HG03442 (cell line): Measurements from ENCODE around the gene WDR19.
"Not testable (repeated sequence)": the region's sequence is repeated elsewhere in the genome, so short reads cannot be mapped to it uniquely, and the experiment has no call there.

ENCODE experiments used
- ATAC-seq: cut with Tn5 transposase; IDR thresholded peaks from one replicate; pipeline ENCODE4 v1.9.1; 2021; ENCODE audit warnings: mild to moderate bottlenecking, moderate library complexity; ENCODE audit not compliant: unreplicated experiment

The WDR19 gene

DNA sequence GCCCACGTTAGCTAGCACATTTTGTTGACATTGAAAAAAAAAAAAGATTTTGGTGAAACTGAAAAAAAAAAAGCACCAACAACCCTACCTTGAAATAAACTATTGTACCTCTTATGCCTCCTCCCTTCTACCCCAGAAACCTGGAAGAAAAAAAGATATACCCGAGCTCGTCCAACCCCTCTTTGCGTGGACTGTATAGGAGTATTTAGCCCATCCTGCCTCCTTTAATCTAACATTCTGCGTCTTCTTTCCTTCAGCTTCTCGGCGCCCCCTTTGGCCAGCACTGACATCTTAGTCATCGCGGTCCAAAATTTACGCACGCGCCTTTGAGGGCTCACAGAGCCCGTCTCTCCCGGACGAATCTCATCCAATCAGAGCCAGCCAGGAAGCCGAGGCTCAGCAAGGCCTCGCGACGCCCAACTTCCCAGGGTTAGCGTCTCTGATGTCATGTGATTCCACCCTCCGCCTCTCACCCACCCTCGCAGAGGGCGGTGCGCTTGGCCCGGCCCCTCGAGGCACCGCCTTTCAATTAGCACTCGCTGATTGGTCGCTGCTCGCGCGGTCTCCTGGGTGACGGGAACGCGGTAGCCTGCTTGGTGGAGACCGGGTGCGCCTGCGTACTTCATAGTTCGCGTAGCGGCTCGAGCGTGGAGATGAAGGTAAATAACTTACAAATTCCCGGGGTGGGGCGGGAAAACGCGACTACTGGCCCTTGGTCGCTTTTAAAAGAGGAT lies at the start of gene WDR19:
Gene WDR19, plus strand, starts transcription at position 625 of the 734 bp plus-strand sequence. Its CDS starts 29 bp downstream, at position 654.
- peak; percentile 97 for ATAC-seq

DNA sequence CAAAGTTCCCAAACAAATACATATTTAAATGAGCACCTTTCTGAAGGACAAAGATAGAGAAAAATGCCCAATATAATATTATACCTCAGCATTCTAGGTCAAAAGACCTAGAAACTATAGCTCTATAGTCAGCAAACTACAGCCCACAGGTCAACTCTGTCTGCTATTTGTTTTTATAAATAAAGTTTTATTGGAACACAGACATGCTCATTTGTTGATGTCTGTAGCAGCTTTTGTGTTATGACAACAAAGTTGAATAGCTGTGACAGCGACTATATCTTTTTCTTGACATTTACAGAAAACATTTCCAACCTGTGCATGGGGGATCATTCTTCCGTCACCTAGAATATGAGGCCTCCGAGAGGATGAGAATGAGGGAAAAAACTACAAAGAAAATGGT lies 48.7 kb upstream of the WDR19 start:
- no peak for ATAC-seq

DNA sequence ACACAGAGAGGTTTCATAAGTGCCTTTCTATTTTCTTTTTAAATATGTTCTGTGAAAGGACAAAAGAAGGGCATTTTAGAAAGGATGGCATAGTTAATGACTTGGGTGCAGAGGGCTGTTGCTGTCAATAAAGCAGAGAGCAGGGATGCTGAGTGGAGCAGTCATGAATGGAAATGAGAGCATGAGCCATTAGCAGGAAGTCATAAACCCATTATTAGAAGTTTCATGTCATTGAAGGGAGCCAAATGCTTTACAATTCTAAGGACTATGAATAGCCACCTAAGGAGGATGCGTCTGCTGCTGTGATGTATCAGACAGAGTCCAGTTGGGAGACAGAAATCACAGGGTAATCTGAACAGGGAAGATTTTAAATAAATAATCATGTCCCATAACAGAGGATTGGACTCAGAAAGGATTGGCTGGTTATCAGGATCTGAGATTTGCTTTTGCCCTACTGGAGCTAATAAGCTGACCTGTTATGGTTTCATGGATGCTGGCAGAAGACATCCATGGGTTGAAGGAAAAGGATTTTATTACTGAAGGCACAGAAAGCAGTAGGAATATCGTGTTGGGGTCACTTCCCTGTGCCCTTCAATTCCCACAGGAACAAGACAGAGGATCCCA lies 47.5 kb upstream of the WDR19 start:
- ATAC-seq: no peak

DNA sequence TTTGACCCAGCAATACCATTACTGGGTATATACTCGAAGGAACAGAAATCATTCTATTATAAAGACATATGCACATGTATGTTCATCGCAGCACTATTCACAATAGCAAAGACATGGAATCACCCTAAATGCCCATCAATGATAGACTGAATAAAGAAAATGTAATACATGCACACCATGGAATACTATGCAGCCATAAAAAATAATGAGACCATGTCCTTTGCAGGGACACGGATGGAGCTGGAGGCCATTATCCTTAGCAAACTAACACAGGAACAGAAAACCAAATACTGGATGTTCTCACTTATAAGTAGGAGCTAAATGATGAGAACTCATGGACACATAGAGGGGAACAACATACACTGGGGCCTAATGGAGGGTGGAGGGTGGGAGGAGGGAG lies 44.1 kb upstream of the WDR19 start:
- ATAC-seq: not testable (repeated sequence)

DNA sequence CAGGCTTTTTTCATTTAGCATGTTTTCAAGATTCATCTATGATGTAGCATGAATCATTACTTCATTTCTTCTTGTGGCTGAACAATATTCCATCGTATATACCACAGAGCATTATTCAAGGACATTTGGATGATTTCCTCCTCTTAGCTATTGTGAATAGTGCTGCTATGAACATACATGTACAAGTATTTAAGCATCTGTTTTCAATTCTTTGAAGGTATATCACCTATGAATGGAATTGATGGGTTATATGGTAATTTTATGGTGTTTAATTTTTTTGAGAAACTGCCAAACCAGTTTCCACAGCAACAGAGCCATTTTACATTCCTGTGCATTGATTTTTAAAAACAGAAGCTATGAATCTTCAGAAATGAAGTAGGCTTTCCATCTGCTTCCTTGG lies 36.1 kb upstream of the WDR19 start:
- no peak for ATAC-seq

DNA sequence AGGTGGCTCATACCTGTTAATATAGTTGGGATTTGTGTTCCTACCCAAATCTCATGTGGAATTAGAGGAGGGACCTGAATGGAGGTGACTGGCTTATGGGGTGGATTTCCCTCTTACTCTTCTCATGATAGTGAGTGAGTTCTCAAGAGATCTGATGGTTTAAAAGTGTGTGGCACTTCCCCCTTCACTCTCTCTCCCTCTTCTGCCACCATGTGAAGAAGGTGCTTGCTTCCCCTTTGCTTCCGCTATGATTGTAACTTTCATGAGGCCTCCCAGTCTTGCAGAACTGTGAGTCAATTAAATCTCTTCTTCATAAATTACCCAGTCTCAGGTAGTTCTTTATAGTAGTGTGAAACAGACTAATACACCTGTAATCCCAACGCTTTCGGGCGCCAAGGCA lies 28.3 kb upstream of the WDR19 start:
- no peak for ATAC-seq

DNA sequence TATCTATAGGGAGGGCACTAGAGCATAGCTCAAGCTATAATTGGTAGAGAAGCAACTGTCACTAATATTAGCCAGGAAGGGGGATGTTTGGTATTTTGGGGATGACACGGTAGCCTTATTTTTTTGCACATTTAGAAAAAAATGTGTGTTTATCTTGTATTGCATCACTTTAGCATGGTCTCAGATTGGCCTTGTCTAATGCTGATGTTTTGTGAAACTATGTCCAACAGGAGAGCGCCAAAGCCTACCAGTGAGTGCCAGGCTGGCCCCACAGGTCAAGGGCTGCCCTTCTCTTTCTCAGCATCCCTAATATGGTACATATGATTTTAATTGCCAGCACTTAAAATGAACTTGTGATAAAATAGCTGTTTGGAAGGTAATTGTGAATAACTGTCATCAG lies 24.8 kb upstream of the WDR19 start:
- no peak for ATAC-seq

DNA sequence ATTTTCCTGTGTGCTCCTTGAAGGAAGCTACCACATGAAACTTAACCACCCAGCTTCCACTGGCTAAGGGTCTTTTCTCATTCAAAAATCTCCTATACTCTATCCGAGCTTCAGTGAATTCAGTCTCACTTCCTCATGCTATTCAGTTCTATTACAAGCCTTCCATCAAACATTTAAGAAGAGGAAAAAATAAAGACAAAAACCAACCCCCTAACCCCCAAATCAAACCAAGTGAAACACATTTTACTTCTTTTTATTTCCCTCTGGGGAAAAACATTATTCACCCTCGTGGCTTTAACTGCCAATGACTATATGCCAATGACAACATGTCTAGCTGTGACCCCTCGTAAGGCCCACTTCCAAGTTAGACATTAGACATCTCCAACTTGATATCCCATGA lies 16.2 kb upstream of the WDR19 start:
- no peak for ATAC-seq

DNA sequence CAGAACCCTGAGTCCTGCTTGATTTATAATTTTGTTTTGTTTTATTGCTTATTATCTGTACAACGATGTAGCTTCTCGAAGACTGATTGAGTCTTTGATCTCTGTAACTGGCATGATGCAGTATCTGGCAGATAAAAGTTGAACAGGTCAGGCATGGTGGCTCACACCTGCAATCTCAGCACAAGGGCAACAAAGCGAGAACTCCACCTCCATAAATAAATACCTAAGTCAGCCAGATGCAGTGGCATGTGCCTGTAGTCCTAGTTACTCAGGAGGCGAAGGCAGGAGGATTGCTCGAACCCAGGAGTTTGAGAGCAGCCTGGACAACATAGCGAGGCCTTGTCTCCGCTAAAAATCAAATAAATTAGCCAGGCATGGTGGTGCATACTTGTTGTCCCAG lies 15.7 kb upstream of the WDR19 start:
- ATAC-seq: no peak

DNA sequence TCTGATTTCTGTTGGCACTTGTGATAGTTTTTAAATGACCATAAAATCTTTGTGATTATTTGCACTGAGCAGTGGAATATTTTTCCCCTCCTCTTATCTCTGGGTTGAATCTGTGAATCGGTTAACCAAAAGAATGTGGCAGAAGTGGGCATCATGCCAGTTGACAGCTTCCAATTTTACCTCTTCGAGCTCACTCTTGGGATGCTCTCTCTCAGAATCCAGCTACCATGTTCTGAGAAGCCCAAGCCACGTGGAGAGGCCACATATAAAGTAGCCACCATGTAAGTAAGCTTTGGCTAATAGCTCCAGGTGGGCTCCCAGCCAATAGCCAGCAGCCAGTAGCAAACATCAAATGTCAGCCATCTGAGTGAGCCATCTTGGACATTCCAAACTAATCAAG lies 12.9 kb upstream of the WDR19 start:
- ATAC-seq: no peak

DNA sequence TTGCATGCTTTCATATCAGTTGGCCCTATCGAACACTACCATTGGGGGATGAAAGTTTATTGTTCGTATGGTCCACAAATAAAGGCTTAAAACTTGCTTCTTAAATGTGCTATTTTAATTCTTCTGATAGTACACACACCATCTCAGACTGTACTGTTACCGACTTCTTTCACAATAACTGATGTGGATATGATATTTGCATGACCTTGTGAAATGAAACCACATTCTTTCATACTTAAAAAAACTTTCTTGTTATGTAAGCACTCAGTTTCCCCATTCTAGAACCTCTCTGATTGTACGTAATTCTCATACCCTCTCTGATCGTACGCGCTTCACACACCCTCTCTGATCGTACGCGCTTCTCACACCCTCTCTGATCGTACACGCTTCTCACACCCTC lies 12.0 kb upstream of the WDR19 start:
- no peak for ATAC-seq

DNA sequence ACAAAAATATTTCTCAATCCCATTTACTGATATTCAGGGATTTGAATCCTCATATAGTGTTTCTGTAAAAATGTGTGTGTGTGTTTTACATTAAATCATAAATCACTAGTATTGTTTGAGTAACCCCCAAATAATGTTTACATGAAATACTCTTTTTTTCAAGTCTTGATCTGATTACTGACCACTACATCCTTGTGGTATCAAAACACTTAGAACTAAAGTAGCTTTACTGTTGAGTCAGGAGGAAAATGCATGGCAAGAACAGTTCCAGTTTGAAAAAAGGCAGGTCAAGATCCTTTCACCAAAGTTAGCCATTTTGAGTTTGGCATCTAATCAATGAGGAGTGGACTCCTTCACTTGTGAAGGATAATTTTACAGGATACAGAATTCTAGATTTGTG lies 3.6 kb upstream of the WDR19 start:
- no peak for ATAC-seq

DNA sequence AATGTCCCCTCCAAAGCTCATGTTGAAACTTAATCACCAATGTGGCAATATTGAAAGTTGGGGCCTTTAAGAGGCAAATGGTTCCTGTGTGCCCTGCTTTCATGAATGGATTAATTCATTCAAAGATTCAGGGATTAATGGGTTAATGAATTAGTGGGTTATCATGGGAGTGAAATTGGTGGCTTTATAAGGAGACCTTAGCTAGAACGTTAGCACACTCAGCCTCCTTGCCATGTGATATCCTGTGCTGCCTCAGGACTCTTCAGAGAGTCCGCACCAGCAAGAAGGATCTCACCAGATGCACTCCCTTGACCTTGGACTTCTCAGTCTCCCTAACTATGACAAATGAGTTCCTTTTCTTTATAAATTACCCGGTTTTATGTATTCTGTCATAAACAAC lies 2.6 kb upstream of the WDR19 start:
- ATAC-seq: no peak

DNA sequence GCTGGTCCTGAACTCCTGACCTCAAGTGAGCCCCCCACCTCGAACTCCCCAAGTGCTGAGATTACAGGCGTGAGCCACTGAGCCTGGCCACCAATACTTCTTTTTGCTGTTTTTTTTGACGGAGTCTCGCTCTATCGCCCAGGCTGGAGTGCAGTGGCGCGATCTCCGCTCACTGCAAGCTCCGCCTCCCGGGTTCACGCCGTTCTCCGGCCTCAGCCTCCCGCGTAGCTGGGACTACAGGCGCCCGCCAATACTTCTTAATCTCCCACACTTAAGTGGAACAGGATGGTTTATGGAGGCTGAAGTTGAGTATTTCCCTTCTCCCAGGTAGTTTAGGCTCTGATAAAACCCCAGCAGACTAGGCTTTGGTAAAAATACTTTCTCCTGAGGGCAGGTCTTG lies 1.7 kb upstream of the WDR19 start:
- not testable (repeated sequence) for ATAC-seq

DNA sequence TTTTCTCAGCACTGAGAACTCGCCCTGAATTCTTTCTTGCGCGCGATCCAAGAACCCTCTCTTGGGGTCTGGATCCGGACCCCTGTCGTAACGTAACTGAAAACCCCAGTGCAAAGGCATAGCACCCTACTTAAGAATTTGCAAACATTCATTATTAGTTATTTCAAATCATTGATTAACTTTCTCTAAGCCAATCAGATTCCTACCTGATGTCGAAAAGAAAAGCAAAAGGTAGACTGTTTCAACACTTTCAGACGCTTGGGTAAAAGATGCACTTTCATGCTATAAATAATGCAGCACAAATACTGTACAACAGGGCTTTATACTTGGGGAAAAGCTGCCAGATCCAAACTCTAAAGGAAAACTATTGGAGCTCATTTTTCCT lies 817 bp upstream of the WDR19 start:
- no peak for ATAC-seq

DNA sequence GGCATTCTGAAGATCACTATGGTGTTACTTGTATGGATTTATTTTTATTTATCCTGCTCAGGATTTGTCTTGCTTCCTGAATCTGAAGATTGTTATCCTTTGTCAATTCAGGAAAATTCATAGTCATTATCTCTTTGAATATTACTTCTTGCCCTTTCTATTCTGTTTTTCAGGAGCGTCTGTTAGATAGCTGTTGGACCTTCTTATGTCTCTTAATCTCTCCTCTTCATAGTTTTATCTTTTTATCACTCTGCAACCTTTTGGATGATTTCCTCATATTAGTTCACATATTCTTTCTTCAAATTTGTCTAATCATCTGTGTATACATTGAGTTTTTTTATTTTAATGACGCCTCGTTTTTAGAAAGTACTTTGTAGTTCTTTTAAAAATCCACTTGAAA lies 19.6 kb downstream of the WDR19 start:
- no peak for ATAC-seq

DNA sequence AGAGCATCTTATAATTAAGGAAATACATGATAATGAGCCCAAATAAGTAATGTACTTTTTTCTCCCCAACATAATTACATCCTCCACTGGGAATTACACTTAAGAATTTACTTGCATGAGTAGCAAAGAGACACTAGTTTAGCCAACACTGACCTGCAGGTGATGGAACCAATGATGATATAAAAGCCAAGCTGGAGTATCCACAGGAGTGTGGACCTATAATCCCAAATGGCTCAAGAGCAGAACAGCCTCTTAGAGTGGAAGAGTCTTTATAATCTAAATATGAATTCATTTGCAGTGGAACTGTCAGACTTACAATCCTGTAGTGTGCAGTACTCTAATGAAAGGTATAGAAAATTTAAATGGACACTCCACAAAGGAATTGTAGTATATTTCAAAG lies 22.2 kb downstream of the WDR19 start:
- ATAC-seq: no peak

DNA sequence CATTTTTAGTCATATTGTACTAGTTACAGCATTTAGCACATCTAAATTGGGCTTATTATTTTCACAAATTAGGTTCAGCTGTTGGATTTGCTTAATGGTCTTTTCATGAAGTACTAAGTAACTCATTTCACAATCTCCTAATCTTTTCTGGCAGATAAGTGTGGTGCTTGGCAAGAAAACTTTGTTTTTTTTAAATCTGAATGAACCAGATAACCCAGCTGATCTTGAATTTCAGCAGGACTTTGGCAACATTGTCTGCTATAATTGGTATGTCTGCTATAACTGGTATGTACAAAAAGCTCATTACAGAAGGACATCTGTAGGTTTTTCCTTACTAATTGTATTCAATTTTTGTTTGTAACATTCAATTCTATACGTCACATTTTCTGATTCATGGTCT lies 22.7 kb downstream of the WDR19 start:
- ATAC-seq: no peak

DNA sequence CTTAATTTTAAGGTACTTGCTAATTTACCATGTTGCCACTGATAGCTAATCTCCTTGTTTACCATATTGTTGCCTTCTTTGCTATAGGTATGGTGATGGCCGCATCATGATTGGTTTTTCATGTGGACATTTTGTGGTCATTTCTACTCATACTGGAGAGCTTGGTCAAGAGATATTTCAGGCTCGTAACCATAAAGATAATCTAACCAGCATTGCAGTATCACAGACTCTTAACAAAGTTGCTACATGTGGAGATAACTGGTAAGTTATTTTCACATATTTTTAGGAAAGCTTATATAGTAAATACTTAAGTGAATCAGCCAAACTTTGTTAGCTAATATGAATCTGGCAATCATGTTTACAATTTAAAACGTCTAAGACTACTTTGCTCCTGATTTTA lies 23.1 kb downstream of the WDR19 start:
- ATAC-seq: no peak

DNA sequence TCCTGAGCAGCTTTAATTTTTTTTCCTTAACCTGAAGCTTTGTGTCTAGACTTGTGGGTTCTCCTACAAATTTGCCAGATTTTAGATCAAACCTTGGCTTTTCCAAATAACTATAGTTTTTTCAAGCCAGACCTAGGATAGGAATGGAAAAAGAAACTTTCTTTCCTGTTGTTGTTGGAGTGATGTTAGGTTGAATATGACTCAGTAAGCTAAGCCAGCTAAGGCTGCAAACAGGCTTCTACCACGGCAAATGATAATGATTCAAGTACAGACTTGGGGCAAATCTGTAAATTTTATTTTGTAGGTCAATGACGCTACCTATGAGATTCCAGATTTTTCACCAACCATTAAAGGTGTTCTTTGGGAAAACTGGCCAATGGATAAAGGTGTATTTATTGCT lies 45.6 kb downstream of the WDR19 start:
- no peak for ATAC-seq

DNA sequence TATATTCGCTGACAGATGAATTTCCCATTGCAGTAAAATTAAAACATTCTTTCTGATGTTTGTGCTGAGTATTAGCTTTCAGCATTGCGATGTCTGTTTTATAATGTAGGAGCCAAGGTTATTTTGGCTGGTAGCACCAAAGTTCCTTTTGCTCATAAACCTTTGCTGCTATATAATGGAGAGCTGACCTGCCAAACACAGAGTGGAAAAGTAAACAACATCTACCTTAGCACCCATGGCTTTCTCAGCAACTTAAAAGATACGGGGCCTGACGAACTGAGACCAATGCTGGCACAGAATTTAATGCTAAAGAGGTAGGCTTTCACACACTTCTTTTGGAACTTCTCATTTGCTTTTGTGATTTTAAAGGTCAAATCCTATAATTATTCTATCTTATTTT lies 46.0 kb downstream of the WDR19 start:
- ATAC-seq: no peak

DNA sequence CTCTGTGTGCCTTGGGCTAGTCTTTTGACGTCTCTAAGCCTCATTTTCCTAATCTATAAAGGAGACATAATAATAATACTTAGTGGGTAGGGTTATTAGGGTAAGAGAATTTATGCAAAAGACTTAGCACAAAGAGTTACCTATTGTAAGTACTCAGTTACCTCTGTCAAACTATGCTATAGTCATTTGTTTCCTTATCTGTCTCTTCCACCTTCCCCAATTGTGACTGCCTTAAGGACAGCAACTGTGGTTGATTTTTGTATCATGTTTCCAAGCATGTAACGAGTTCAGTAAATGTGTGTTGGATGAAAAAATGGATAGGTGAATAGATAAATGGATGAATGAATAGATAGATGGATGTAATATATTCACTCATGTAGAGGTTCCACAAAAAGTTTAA lies 48.1 kb downstream of the WDR19 start:
- no peak for ATAC-seq

DNA sequence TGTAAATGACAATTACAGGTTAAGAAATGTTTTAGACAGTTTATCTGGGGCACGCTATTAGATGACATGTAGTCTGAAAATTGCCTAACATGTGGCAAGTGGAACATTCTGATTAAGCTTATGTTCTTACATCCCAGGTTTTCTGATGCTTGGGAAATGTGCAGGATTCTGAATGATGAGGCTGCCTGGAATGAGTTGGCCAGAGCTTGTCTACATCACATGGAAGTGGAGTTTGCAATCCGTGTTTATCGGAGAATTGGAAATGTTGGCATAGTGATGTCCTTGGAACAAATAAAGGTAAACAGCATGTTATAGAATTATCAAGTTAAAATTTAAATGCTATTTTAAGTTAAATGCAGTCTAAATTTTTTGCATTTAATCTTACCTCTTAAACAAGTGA lies 49.3 kb downstream of the WDR19 start:
- ATAC-seq: no peak
